Transverse colon (tissue), 4 donors: Measurements from ENCODE around the gene SLC10A4. TPM values are rescaled to one million over a fixed set of nuclear protein-coding genes. Genes with fewer than 3 reads are reported as not detected.

Source experiments
- DNase-seq: peaks from one replicate; pipeline ENCODE4 v3.0.0-alpha.2; 2019
- H3K27ac ChIP-seq, 4 donors: fragments of 200-600 bp; sonication (generic); 2 replicates each; pipeline ENCODE4 v1.5.1; 2016 to 2018; ENCODE audit warnings: inconsistent platforms in 4 of 4
- H3K27me3 ChIP-seq: fragments of 200-600 bp; sonication (generic); 2 replicates; pipeline ENCODE4 v1.5.1; 2017; ENCODE audit warnings: inconsistent platforms
- H3K36me3 ChIP-seq, 4 donors: fragments of 200-600 bp; sonication (generic); 2 replicates each; pipeline ENCODE4 v1.5.1; 2017 to 2019; ENCODE audit warnings: inconsistent platforms in 4 of 4
- H3K4me1 ChIP-seq, 4 donors: fragments of 200-600 bp; sonication (generic); 2 replicates each; pipeline ENCODE4 v1.5.1; 2017 to 2020; ENCODE audit warnings: inconsistent platforms in 4 of 4
- H3K4me3 ChIP-seq, 4 donors: fragments of 200-600 bp; sonication (generic); 1 replicate in 1 of 4; 2 replicates in 3 of 4; pipeline versions ENCODE4 v1.5.1 to v1.6.1; 2017 to 2019; ENCODE audit warnings: inconsistent platforms in 4 of 4
- H3K9me3 ChIP-seq, 2 donors: fragments of 200-600 bp; sonication (generic); 2 replicates each; pipeline ENCODE4 v1.5.1; 2017 to 2019; ENCODE audit warnings: inconsistent platforms in 2 of 2
- EP300 ChIP-seq: sonication (generic); formaldehyde crosslinking; IDR thresholded peaks from one replicate; pipeline ENCODE4 v1.6.1; 2017; ENCODE audit warnings: antibody characterized with exemption, low read depth
- POLR2A ChIP-seq: fragments of 450-650 bp; IDR thresholded peaks from one replicate; pipeline ENCODE4 v1.6.1; 2016; ENCODE audit warnings: antibody characterized with exemption, mild to moderate bottlenecking, moderate library complexity
- POLR2AphosphoS5 ChIP-seq, 3 donors: sonication (generic); formaldehyde crosslinking; IDR thresholded peaks; one replicate each; pipeline ENCODE4 v1.6.1; 2016; ENCODE audit warnings: antibody characterized with exemption in 3 of 3
- WGBS, 2 donors: methylation state at CpG; one replicate each; pipeline ENCODE4 v1.1.5; 2018; ENCODE audit warnings: low coverage in 1 of 2; 5-methylcytosine and 5-hydroxymethylcytosine counted together
- in situ Hi-C, 4 donors: fragments of 200-750 bp; cut with MboI; loops; one replicate each; pipeline versions ENCODE4 v1.15.0 to v1.15.1; 2017; ENCODE audit warnings: low sequenced_read_pairs in 3 of 4, low pct_ligation_motif_present in 1 of 4, low pct_unique_long_range_greater_than_20kb in 1 of 4
- intact Hi-C: fragments of 100-400 bp; cut with DNase I; formaldehyde crosslinking; loops from one replicate; pipeline ENCODE4 v1.15.1; 2023; ENCODE audit warnings: low total_unique reads
- total RNA-seq, 4 donors: library from RNA; depleted of rRNA; stranded (reverse); fragments of >200 nt; gene quantifications; one replicate each; pipeline ENCODE4 v1.1.0, GENCODE V29; 2016
- TF ChIP-seq, protein P1 (sequence below), 5 experiments: fragments of 200-600 bp in 3 of 5; fragments of 450-650 bp in 2 of 5; sonication (generic) in 3 of 5; IDR thresholded peaks; 1 replicate in 2 of 5; 2 replicates in 3 of 5; pipeline ENCODE4 v1.5.1; 2016 to 2017; ENCODE audit warnings: antibody characterized with exemption in 5 of 5, inconsistent platforms in 3 of 5, mild to moderate bottlenecking in 2 of 5, moderate library complexity in 1 of 5

SLC10A4 gene
- total RNA-seq, 4 donors from 2014 or later: 1.2 to 6.0 TPM; not detected in 2

DNA sequence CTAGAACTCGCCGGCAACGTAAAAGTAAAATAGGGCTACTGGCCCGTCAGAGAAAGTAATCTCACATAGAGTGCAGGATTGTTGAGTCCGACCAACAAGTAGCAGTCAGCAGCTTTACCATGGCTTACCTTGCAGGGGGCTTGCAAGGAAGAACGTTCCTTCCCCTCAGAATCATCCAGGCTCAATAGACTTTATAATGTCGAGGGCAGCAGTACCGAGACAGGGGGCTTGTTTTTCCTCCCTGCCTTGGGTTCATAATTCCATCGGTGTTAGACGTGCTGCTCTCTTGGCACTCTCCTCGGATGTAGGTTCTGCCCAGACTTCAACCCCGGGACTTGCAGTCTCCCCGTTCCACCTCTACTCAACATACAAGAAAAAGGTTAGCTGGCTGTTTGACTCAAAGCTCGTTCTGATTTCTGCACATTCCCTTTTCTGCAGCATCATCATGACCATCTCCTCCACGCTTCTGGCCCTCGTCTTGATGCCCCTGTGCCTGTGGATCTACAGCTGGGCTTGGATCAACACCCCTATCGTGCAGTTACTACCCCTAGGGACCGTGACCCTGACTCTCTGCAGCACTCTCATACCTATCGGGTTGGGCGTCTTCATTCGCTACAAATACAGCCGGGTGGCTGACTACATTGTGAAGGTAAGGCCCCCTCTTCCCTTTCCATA, 1.5 kb downstream of the SLC10A4 start:
- Histone ChIP-seq H3K4me1 (peaks cover 0 to 11% (median 9%) of the 10 kb centered on the region in 4 donors), H3K27me3 (peaks cover 98% of the 10 kb centered on the region), H3K27ac (no peak overlapping the region), H3K4me3 (no peak overlapping the region), H3K9me3 (no peaks in the 10 kb centered on the region), H3K36me3 (no peaks in the 10 kb centered on the region)
- intact Hi-C loops (no loop called here), in situ Hi-C loops (loop anchor here in 1 of 4 donors (25.0 kb wide), 1 partner anchor 172 kb away; no protein-coding TSS in a partner anchor)
- WGBS, 2 donors: 47 to 57% methylated on average over 8 to 22 of the region's 22 CpGs
- no peak for DNase-seq
- no peak for TF ChIP-seq POLR2A
- TF ChIP-seq, protein P1, sequence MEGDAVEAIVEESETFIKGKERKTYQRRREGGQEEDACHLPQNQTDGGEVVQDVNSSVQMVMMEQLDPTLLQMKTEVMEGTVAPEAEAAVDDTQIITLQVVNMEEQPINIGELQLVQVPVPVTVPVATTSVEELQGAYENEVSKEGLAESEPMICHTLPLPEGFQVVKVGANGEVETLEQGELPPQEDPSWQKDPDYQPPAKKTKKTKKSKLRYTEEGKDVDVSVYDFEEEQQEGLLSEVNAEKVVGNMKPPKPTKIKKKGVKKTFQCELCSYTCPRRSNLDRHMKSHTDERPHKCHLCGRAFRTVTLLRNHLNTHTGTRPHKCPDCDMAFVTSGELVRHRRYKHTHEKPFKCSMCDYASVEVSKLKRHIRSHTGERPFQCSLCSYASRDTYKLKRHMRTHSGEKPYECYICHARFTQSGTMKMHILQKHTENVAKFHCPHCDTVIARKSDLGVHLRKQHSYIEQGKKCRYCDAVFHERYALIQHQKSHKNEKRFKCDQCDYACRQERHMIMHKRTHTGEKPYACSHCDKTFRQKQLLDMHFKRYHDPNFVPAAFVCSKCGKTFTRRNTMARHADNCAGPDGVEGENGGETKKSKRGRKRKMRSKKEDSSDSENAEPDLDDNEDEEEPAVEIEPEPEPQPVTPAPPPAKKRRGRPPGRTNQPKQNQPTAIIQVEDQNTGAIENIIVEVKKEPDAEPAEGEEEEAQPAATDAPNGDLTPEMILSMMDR (IDR thresholded peaks at IDR 0.05): no peak
- TF ChIP-seq EP300: no peak

DNA sequence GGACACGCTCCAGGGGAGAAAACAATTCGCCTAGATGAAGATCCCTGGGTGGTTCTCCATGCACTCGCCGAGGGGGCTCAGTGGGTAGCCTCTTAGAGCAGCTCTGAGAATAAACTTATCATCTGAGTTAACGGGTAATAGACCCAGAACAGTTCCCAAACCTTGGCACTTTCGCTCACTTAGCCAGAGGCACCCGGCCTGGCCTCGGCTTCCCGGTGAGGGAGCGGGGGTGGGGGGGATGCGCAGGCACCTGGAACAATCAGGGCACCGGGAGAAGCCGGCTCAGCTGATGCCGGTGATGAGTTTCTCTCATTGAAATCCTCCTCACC, 6.5 kb downstream of the SLC10A4 start:
- H3K4me3 ChIP-seq: peak overlapping the region in 1 of 4 donors; percentile 38
- TF ChIP-seq EP300 (no peak), POLR2AphosphoS5 (IDR thresholded peaks at IDR 0.05) (no peak), POLR2A (no peak)
- TF ChIP-seq, protein P1 (IDR thresholded peaks at IDR 0.05): no peak
- no peaks in the 10 kb centered on the region for H3K9me3 ChIP-seq
- no peaks in the 10 kb centered on the region for H3K36me3 ChIP-seq
- no peak overlapping the region for H3K27ac ChIP-seq
- in situ Hi-C loops: loop anchor here in 1 of 4 donors (25.0 kb wide), 1 partner anchor 177 kb away; no protein-coding TSS in a partner anchor
- peaks cover 0 to 16% (median 10%) of the 10 kb centered on the region in 4 donors for H3K4me1 ChIP-seq
- peaks cover 77% of the 10 kb centered on the region for H3K27me3 ChIP-seq
- no peak for DNase-seq
- intact Hi-C loops: no loop called here
- 28% methylated on average over 4 to 14 of the region's 14 CpGs for WGBS, 2 donors

DNA sequence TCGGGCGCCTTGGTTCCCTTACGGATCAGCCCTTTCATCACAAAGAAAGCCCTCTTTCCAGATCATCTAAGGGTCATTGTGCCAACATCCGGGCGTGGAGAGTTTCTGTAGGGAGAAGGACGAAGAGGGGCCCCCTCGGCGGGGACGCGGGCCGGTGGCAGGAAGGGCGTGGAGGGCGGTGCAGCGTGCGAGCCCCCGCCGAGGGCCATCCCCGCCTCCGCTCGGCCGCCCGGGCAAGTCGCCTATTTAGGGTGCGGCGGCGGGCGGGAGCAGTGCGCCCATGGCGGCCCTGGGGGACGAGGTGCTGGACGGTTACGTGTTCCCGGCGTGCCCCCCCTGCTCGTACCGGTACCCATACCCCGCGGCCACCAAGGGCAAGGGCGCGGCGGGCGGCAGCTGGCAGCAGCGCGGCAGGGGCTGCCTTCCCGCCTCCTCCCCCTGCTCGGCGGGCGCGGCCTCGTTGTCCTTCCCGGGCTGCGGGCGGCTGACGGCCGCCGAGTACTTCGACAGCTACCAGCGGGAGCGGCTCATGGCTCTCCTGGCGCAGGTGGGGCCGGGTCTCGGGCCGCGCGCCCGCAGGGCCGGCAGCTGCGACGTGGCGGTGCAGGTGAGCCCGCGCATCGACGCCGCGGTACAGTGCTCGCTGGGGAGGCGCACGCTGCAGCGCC, 7.0 kb downstream of the SLC10A4 start, which contains the start of gene ZAR1:
ZAR1 (plus strand) TSS at position 241 of the 668 bp plus-strand sequence; CDS start at position 281, 40 bp downstream.
- in situ Hi-C loops: loop anchor here in 1 of 4 donors (25.0 kb wide), 1 partner anchor 178 kb away; no protein-coding TSS in a partner anchor
- peaks cover 72% of the 10 kb centered on the region for H3K27me3 ChIP-seq
- no peaks in the 10 kb centered on the region for H3K36me3 ChIP-seq
- H3K4me3 ChIP-seq: peak within 1 kb of the TSS in 3 of 4 donors; percentile 3 to 38 (median 30)
- WGBS, 2 donors: 11% methylated on average over 31 of the region's 80 CpGs; no CpG with 5 or more reads in 1 of the 2 donors
- TF ChIP-seq EP300 (no peak), POLR2A (no peak), POLR2AphosphoS5 (IDR thresholded peaks at IDR 0.05) (no peak)
- TF ChIP-seq, protein P1 (IDR thresholded peaks at IDR 0.05): no peak
- peaks cover 0 to 16% (median 10%) of the 10 kb centered on the region in 4 donors for H3K4me1 ChIP-seq
- H3K9me3 ChIP-seq: no peaks in the 10 kb centered on the region
- intact Hi-C loops: no loop called here
- no peak within 1 kb of the TSS for H3K27ac ChIP-seq
- DNase-seq: no peak
